Measurements from ENCODE around the gene IMMP2L.

The IMMP2L gene

GRCh38 chr7:110721395-110721794, 840.9 kb downstream of the IMMP2L start:
- no peak for TF ChIP-seq JUND (IDR thresholded peaks at IDR 0.05; ENCODE audit: low read depth)
- in situ Hi-C loops (cut with HindIII; ENCODE audit: low pct_unique_long_range_greater_than_20kb, low sequenced_read_pairs), result no loop called here

GRCh38 chr7:110720626-110721025, 841.7 kb downstream of the IMMP2L start:
- no peak for DNase-seq (ENCODE audit: low read depth in 1 of 2, low spot score in 1 of 2)
- in situ Hi-C loops (cut with HindIII; ENCODE audit: low pct_unique_long_range_greater_than_20kb, low sequenced_read_pairs), result no loop called here
- no peak for TF ChIP-seq JUND (IDR thresholded peaks at IDR 0.05; ENCODE audit: low read depth)

More at GRCh38 chr7:110721395-110721794, 840.9 kb downstream of the IMMP2L start:
- no peak for DNase-seq (ENCODE audit: low read depth in 1 of 2, low spot score in 1 of 2)

GRCh38 chr7:110719741-110720140, 842.6 kb downstream of the IMMP2L start:
- DNase-seq (ENCODE audit: low read depth in 1 of 2, low spot score in 1 of 2), result no peak
- no peak for TF ChIP-seq JUND (IDR thresholded peaks at IDR 0.05; ENCODE audit: low read depth)
- in situ Hi-C loops (cut with HindIII; ENCODE audit: low pct_unique_long_range_greater_than_20kb, low sequenced_read_pairs), result no loop called here

GRCh38 chr7:110718503-110719205, 843.6 kb downstream of the IMMP2L start:
- in situ Hi-C loops (cut with HindIII; ENCODE audit: low pct_unique_long_range_greater_than_20kb, low sequenced_read_pairs), result no loop called here
- no peak for TF ChIP-seq JUND (IDR thresholded peaks at IDR 0.05; ENCODE audit: low read depth)
- DNase-seq (ENCODE audit: low read depth in 1 of 2, low spot score in 1 of 2), result no peak

- TF ChIP-seq JUND (IDR thresholded peaks at IDR 0.05; ENCODE audit: low read depth), result no peak
- DNase-seq (ENCODE audit: low read depth in 1 of 2, low spot score in 1 of 2), result no peak
- in situ Hi-C loops (cut with HindIII; ENCODE audit: low pct_unique_long_range_greater_than_20kb, low sequenced_read_pairs), result no loop called here
These were observed 858.1 kb downstream of the IMMP2L start for GRCh38 chr7:110704225-110704624.

GRCh38 chr7:110698576-110698975, 863.7 kb downstream of the IMMP2L start:
- DNase-seq (ENCODE audit: low read depth in 1 of 2, low spot score in 1 of 2), result no peak
- no peak for TF ChIP-seq JUND (IDR thresholded peaks at IDR 0.05; ENCODE audit: low read depth)
- in situ Hi-C loops (cut with HindIII; ENCODE audit: low pct_unique_long_range_greater_than_20kb, low sequenced_read_pairs), result no loop called here

GRCh38 chr7:110693344-110693743, 868.9 kb downstream of the IMMP2L start:
- DNase-seq (ENCODE audit: low read depth in 1 of 2, low spot score in 1 of 2), result peak in 1 of 2 experiments; percentile 41
- in situ Hi-C loops (cut with HindIII; ENCODE audit: low pct_unique_long_range_greater_than_20kb, low sequenced_read_pairs), result no loop called here
- no peak for TF ChIP-seq JUND (IDR thresholded peaks at IDR 0.05; ENCODE audit: low read depth)

GRCh38 chr7:110688908-110689307, 873.4 kb downstream of the IMMP2L start:
- no peak for TF ChIP-seq JUND (IDR thresholded peaks at IDR 0.05; ENCODE audit: low read depth)
- no peak for DNase-seq (ENCODE audit: low read depth in 1 of 2, low spot score in 1 of 2)
- in situ Hi-C loops (cut with HindIII; ENCODE audit: low pct_unique_long_range_greater_than_20kb, low sequenced_read_pairs), result no loop called here

GRCh38 chr7:110685899-110686298, 876.4 kb downstream of the IMMP2L start:
- TF ChIP-seq JUND (IDR thresholded peaks at IDR 0.05; ENCODE audit: low read depth), result no peak

GRCh38 chr7:110681941-110682340, 880.4 kb downstream of the IMMP2L start:
- no peak for TF ChIP-seq JUND (IDR thresholded peaks at IDR 0.05; ENCODE audit: low read depth)
- in situ Hi-C loops (cut with HindIII; ENCODE audit: low pct_unique_long_range_greater_than_20kb, low sequenced_read_pairs), result no loop called here
- DNase-seq (ENCODE audit: low read depth in 1 of 2, low spot score in 1 of 2), result no peak

More at GRCh38 chr7:110685899-110686298, 876.4 kb downstream of the IMMP2L start:
- in situ Hi-C loops (cut with HindIII; ENCODE audit: low pct_unique_long_range_greater_than_20kb, low sequenced_read_pairs), result no loop called here
- DNase-seq (ENCODE audit: low read depth in 1 of 2, low spot score in 1 of 2), result no peak

GRCh38 chr7:110677405-110677804, 884.9 kb downstream of the IMMP2L start:
- TF ChIP-seq JUND (IDR thresholded peaks at IDR 0.05; ENCODE audit: low read depth), result no peak
- DNase-seq (ENCODE audit: low read depth in 1 of 2, low spot score in 1 of 2), result peak in 1 of 2 experiments; percentile 16
- in situ Hi-C loops (cut with HindIII; ENCODE audit: low pct_unique_long_range_greater_than_20kb, low sequenced_read_pairs), result no loop called here

- no peak for DNase-seq (ENCODE audit: low read depth in 1 of 2, low spot score in 1 of 2)
- TF ChIP-seq JUND (IDR thresholded peaks at IDR 0.05; ENCODE audit: low read depth), result no peak
- in situ Hi-C loops (cut with HindIII; ENCODE audit: low pct_unique_long_range_greater_than_20kb, low sequenced_read_pairs), result no loop called here
These were observed 885.5 kb downstream of the IMMP2L start for GRCh38 chr7:110676785-110677184.

GRCh38 chr7:110675383-110676103, 886.7 kb downstream of the IMMP2L start:
- TF ChIP-seq JUND (IDR thresholded peaks at IDR 0.05; ENCODE audit: low read depth), result no peak
- in situ Hi-C loops (cut with HindIII; ENCODE audit: low pct_unique_long_range_greater_than_20kb, low sequenced_read_pairs), result no loop called here
- DNase-seq (ENCODE audit: low read depth in 1 of 2, low spot score in 1 of 2), result no peak
